GM12892 (cell line): Measurements from ENCODE around the gene GPD1. TPM values are rescaled to one million over a fixed set of nuclear protein-coding genes. Genes with fewer than 3 reads are reported as not detected.

Source experiments
- DNase-seq: peaks from one replicate; pipeline ENCODE4 v3.0.0; 2011; ENCODE audit not compliant: insufficient read length
- FAIRE-seq: peaks from 2 replicates; lab custom pipeline; 2011; peaks lifted over from hg19 to GRCh38; lab: Jason Lieb, UNC
- POLR2A ChIP-seq: IDR thresholded peaks from 2 replicates; pipeline ENCODE4 v1.6.1; 2011; ENCODE audit warnings: low read depth, low read length, control low read depth
- POLR2AphosphoS5 ChIP-seq: IDR thresholded peaks from 2 replicates; pipeline ENCODE4 v1.6.1; 2011; ENCODE audit warnings: low read depth, low read length, control low read depth
- TAF1 ChIP-seq: IDR thresholded peaks from 2 replicates; pipeline ENCODE4 v1.6.1; 2011; ENCODE audit warnings: low read depth, mild to moderate bottlenecking, control low read depth, low read length, borderline replicate concordance
- polyA plus RNA-seq: library from polyadenylated mRNA; unstranded; fragments of >200 nt; gene quantifications from one replicate; pipeline ENCODE4 v1.2.1, GENCODE V29; 2012; ENCODE audit warnings: missing spikeins, inconsistent platforms; ENCODE audit not compliant: missing spikeins

The GPD1 gene
- 1.1 TPM for polyA plus RNA-seq

GRCh38 chr12:50103767-50104321 lies at the start of gene GPD1:
Gene GPD1 (plus strand): TSS chr12:50104008. CDS start chr12:50104051, 43 bp downstream.
- FAIRE-seq (peak; percentile 46), DNase-seq (no peak)

DNA sequence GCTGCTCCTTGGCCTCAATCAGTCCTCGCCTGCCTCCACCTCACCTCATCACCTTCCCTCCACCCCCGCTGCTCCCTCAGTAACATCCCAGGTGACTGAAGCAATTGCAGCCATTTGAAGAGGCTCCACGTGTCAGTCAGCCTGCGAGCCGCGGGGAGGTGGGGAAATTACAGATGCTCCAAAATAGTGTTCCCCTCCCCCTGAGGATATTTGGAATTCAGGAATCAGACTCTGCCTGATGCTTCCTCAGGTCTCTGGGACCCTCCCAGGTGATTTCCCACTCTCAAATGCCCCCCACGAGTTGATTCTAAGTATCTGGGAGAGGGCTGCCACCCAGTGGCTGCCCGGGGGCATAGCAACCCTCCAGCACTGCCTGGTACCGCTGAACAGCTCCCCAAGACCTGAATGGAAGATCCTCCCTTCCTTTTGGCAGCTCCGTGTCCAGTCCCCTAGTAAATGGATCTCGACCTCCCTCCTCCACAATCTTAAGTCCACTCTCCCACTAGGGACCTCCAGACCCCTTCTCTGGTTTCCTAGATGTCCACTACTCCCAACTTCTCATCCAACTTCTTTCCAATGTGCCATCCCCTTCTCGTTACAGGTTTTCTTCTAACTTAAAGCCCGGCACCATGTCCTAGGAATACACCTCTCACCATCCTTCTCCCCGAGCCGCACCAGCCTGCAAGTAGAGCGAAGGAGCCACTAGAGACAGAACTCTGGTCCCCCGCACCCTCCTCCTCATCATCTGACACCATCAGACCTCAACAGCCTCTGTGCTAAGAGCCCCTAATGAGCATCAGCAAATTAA lies 47.8 kb upstream of the GPD1 start:
- TF ChIP-seq TAF1 (no peak), POLR2A (no peak)
- FAIRE-seq (peak; percentile 95), DNase-seq (peak; percentile 71)

More at GRCh38 chr12:50103767-50104321, at the start of gene GPD1:
- TF ChIP-seq POLR2A (no peak), POLR2AphosphoS5 (no peak), TAF1 (no peak)

DNA sequence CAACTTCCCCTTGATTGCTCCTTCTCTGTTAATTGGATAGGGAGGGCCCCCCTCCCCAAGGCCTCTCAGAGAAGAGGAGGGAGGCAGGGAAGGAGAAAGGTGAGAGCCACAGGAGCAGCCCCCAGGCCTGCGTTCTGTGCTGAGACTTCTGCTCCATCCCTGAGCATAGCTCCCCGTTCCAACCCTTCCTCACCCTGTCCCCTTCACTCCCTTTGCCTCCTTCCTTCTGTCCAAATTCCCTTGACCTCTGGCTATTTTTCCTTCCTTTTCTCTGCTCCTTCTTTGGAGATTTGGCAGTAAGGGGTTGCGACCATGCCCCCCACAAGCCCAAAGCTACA lies 47.2 kb upstream of the GPD1 start:
- no peak for DNase-seq
- FAIRE-seq, result no peak
- TF ChIP-seq POLR2A (no peak), TAF1 (no peak), POLR2AphosphoS5 (no peak)

DNA sequence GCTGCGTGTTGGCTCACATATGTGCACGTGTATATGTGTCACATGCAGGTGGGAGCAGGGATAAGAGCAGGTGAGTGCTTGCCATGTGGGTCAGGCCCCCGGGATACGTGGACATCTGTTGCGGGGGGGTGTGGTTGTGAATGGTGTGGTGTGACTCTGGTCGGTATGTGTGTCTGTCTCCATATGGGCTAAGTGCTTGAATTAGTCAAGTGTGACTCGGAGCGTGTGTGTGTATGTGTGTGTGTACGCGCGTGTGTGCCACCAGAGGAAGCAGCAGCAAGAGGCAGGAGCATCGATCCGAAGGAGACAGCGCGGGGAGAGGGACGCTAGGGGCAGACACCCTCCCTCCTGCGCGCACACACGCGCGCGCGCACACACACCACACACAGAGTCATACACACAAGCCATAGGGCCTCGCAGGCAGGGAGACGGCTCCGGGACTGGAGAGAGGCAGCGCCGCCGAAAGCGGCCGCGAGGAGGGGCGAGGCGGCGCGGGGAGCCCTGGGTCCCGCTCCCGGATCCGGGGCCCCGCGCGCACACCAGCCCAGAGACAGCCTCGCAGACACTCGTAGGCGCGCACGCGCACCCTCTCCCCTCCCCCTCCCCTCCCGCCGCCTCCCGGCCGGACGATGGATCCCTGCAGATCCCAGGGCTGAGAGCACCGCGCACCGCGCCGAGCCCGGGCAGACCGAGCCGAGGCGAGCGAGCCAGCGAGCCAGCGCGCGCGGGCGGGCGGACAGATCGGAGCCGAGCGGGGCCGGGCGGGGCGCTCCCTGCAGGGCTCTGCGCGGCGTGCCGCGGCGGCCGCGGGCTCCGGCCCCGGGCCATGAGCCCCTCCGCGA lies 46.6 kb upstream of the GPD1 start, which contains the start of gene ASIC1:
ASIC1 (plus strand) TSS at position 597 of the 842 bp plus-strand sequence. CDS start 1,171 bp downstream, outside the sequence.
- TF ChIP-seq TAF1 (no peak), POLR2A (no peak), POLR2AphosphoS5 (no peak)
- DNase-seq (peak; percentile 59), FAIRE-seq (peak; percentile 85)

DNA sequence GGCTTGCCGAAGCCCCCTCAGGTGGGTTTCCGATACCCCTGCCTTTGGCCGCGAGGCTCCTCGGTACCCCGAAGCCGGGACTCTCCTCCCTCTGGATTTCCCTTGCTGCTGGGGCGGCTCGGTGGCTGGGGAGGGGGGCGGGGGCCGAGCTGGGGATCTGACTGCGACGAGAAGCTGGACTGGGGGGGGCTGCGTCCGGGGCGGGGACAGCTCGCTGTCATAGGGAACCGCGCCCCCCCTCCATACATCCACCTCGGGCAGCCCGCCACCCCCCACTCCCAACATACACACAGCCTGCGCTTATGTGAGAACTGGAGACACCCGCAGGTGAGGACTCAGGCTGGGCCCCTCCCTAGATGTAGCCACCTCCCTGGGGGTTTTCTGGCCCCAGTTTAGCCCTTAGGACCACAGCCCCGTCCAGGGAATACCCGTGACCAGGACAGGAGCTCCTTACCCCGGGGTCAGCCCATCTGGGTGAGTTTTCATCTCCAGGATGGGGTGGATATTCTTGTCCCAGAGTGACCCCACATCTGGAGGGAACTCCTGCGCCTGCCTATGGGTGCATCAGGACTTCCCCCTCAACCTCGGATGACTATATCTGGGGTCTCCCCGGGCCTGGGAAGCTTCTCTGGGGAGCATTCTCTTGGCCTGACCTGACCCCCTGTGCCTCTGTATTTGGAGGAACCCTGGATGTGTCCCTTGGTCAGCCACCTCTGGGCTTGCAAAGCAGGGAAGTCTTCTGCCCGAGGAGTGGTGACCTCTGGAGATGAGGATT lies 45.7 kb upstream of the GPD1 start:
- DNase-seq (no peak), FAIRE-seq (no peak)
- TF ChIP-seq POLR2AphosphoS5, result no peak
- no peak for TF ChIP-seq POLR2A
- TF ChIP-seq TAF1, result no peak

DNA sequence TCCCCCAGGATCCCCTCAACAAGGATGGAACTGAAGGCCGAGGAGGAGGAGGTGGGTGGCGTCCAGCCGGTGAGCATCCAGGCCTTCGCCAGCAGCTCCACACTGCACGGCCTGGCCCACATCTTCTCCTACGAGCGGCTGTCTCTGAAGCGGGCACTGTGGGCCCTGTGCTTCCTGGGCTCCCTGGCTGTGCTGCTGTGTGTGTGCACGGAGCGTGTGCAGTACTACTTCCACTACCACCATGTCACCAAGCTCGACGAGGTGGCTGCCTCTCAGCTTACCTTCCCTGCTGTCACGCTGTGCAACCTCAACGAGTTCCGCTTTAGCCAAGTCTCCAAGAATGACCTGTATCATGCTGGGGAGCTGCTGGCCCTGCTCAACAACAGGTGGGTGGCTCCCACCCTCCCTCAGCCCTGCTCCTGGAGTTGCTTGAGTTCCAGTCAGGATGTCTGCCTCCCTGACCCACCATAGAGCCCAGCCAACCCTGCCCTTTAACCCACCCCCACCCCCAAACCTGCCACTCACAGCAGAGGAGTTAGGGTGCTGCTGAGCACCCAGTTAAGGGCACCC lies 45.0 kb upstream of the GPD1 start:
- TF ChIP-seq TAF1, result no peak
- no peak for TF ChIP-seq POLR2AphosphoS5
- no peak for TF ChIP-seq POLR2A
- no peak for DNase-seq
- FAIRE-seq, result no peak

- DNase-seq (no peak), FAIRE-seq (peak; percentile 5)
- TF ChIP-seq TAF1 (no peak), POLR2A (no peak), POLR2AphosphoS5 (no peak)
These were observed 44.2 kb upstream of the GPD1 start for GRCh38 chr12:50059440-50060119.

DNA sequence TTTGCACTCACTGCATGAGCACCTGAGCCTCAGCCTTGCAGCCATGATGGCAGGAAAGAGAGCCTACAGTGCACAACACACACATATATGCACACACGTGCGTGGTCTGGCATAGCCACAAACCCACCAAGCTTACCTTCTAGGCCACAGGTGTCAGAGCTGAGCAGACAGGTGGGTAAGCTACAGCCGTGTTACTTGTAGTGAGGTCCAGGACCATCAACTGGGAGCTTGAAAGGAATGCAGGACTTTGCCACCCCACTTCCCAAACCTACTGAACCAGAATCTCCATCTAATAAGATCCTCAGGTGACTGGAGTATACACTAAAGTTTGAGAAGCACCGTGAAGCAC lies 43.7 kb upstream of the GPD1 start:
- DNase-seq (no peak), FAIRE-seq (no peak)
- no peak for TF ChIP-seq POLR2AphosphoS5
- TF ChIP-seq TAF1, result no peak
- no peak for TF ChIP-seq POLR2A

DNA sequence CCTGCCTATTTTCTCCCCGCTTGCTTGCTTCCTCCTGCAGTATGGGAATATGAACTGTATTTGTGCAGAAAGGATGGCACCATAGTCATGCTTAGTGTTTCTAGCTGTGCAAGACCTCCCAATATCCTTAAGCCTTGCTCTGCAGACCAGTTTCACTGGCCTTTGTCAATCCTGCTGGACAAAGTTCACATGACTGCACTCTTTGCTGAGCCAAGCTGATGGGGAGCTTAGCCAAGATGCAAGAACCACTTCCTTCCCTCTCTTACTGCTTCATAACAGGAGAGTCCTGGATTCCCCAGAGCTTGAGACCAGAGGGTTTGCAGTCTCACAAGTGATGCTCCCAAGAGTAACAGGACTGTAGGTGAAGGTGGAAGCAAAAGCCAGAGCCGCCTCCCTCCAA lies 42.6 kb upstream of the GPD1 start:
- no peak for FAIRE-seq
- TF ChIP-seq POLR2A (no peak), POLR2AphosphoS5 (no peak), TAF1 (no peak)
- DNase-seq, result no peak
